PC-9 (cell line): ENCODE results near the gene TELO2.

ENCODE experiments used
- EZH2 ChIP-seq: fragments of 200-600 bp; sonication (generic); IDR thresholded peaks from 2 replicates; pipeline ENCODE4 v1.8.0; 2017; ENCODE audit warnings: antibody characterized with exemption, low read depth
- TF ChIP-seq, protein P1 (sequence below): fragments of 200-600 bp; sonication (generic); conservative IDR thresholded peaks from 2 replicates; pipeline ENCODE4 v1.6.1; 2017; ENCODE audit warnings: mixed run types, antibody characterized with exemption, mild to moderate bottlenecking, moderate library complexity

DNA sequence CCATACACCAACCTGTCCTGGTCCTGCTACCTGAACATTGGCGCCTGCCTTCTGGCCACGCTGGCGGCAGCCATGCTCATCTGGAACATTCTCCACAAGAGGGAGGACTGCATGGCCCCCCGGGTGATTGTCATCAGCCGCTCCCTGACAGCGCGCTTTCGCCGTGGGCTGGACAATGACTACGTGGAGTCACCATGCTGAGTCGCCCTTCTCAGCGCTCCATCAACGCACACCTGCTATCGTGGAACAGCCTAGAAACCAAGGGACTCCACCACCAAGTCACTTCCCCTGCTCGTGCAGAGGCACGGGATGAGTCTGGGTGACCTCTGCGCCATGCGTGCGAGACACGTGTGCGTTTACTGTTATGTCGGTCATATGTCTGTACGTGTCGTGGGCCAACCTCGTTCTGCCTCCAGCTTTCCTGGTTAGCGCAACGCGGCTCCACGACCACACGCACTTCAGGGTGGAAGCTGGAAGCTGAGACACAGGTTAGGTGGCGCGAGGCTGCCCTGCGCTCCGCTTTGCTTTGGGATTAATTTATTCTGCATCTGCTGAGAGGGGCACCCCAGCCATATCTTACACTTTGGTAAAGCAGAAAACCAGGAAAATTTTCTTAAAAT is 61.8 kb downstream of the TELO2 start:
- TF ChIP-seq, protein P1, sequence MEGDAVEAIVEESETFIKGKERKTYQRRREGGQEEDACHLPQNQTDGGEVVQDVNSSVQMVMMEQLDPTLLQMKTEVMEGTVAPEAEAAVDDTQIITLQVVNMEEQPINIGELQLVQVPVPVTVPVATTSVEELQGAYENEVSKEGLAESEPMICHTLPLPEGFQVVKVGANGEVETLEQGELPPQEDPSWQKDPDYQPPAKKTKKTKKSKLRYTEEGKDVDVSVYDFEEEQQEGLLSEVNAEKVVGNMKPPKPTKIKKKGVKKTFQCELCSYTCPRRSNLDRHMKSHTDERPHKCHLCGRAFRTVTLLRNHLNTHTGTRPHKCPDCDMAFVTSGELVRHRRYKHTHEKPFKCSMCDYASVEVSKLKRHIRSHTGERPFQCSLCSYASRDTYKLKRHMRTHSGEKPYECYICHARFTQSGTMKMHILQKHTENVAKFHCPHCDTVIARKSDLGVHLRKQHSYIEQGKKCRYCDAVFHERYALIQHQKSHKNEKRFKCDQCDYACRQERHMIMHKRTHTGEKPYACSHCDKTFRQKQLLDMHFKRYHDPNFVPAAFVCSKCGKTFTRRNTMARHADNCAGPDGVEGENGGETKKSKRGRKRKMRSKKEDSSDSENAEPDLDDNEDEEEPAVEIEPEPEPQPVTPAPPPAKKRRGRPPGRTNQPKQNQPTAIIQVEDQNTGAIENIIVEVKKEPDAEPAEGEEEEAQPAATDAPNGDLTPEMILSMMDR, result no peak
- TF ChIP-seq EZH2, result no peak
